ENCODE results near the gene HOXA6. TPM values are rescaled to one million over a fixed set of nuclear protein-coding genes. Genes with fewer than 3 reads are reported as not detected.
A peak's percentile ranks its signal among the peaks of the same experiment; 100 is the strongest.

Gene HOXA6
- total RNA-seq, 2 experiments from 2014 or later, result not detected

DNA sequence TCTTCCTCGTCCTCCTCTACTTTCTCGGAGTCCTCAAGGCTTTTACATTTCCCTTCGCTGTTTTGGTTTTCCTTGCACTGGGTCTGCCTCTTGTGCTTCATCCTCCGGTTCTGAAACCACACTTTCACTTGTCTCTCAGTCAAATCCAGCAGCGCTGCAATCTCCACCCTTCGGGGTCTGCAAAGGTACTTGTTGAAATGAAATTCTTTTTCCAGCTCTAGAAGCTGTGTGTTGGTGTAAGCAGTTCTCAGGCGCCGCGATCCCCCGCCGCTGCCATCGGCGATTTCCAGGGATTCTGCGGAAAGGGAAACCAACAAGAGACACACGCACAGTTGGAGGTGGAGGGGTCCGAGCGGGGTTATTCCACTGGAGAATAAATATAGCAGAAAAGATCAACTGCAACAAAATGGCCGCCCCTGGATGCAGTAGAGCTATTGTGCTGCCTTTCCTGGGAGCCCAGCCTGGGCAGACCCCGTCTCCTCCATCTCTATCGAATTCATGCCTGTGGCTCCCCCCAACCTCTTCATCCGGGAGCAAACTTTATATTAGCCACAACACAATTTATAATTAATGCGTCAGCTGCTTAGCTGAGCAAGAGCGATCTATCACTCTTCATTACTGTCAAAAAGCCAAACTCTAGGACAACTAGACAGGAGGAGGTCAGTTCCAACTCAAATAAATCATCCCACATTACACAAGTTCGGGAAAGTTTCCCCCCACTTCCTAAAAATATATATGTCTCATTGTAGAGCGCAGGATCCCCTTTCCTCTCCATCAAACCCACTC, 46.2 kb downstream of the HOXA6 start:
- Histone ChIP-seq H3K4me1 (ENCODE audit: insufficient read depth, low read length) (peaks cover 38% of the 10 kb centered on the region), H3K27ac (ENCODE audit: low read depth in 1 of 2, low read length in 2 of 2) (no peak overlapping the region), H3K27me3 (ENCODE audit: control insufficient read depth in 1 of 2, insufficient read depth in 2 of 2, low read length in 2 of 2) (peaks cover 73 to 80% of the 10 kb centered on the region in 2 experiments), H3K36me3 (ENCODE audit: insufficient read depth, low read length) (no peaks in the 10 kb centered on the region), H3K9me3 (ENCODE audit: control insufficient read depth in 1 of 2, insufficient read depth in 1 of 2, low read length in 2 of 2) (peaks cover 0 to 23% of the 10 kb centered on the region in 2 experiments), H3K4me3 (ENCODE audit: low read length) (no peak overlapping the region)
- DNase-seq (no peak), ATAC-seq (ENCODE audit: poor library complexity) (no peak)
- ChIA-PET POLR2A (no interaction called here), CTCF (no interaction called here)
- Mint-ChIP-seq H3K27ac (no peak overlapping the region), H3K4me3 (peak overlapping the region; percentile 1), H3K9me3 (no peaks in the 10 kb centered on the region), H3K27me3 (peaks cover 94% of the 10 kb centered on the region), H3K4me1 (ENCODE audit: low read depth) (peaks cover 28% of the 10 kb centered on the region), H3K36me3 (ENCODE audit: low read depth) (no peaks in the 10 kb centered on the region)
- intact Hi-C loops (cut with DNase I, micrococcal nuclease), result no loop called here
- TF ChIP-seq, protein P1, sequence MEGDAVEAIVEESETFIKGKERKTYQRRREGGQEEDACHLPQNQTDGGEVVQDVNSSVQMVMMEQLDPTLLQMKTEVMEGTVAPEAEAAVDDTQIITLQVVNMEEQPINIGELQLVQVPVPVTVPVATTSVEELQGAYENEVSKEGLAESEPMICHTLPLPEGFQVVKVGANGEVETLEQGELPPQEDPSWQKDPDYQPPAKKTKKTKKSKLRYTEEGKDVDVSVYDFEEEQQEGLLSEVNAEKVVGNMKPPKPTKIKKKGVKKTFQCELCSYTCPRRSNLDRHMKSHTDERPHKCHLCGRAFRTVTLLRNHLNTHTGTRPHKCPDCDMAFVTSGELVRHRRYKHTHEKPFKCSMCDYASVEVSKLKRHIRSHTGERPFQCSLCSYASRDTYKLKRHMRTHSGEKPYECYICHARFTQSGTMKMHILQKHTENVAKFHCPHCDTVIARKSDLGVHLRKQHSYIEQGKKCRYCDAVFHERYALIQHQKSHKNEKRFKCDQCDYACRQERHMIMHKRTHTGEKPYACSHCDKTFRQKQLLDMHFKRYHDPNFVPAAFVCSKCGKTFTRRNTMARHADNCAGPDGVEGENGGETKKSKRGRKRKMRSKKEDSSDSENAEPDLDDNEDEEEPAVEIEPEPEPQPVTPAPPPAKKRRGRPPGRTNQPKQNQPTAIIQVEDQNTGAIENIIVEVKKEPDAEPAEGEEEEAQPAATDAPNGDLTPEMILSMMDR (IDR thresholded peaks at IDR 0.05), result no peak

- CTCF ChIA-PET, result no interaction called here
- TF ChIP-seq, protein P1 (IDR thresholded peaks at IDR 0.05), result no peak
- no peak for DNase-seq
Observed at GRCh38 chr7:27100694-27101170, 46.8 kb downstream of the HOXA6 start.

GRCh38 chr7:27099453-27100370, 47.9 kb downstream of the HOXA6 start:
- intact Hi-C loops (cut with DNase I, micrococcal nuclease), result loop anchor here in 1 of 2 experiments (10.0 kb wide), 2 partner anchors 235 to 1245 kb away; partner anchors contain the start of gene SKAP2
- CTCF ChIA-PET, result no interaction called here
- no peaks in the 10 kb centered on the region for H3K36me3 ChIP-seq (ENCODE audit: insufficient read depth, low read length)
- H3K4me1 ChIP-seq (ENCODE audit: insufficient read depth, low read length), result peaks cover 51% of the 10 kb centered on the region
- Mint-ChIP-seq H3K4me1 (ENCODE audit: low read depth) (peaks cover 34% of the 10 kb centered on the region), H3K9me3 (no peaks in the 10 kb centered on the region), H3K27me3 (peaks cover 91% of the 10 kb centered on the region), H3K4me3 (no peak overlapping the region), H3K27ac (no peak overlapping the region), H3K36me3 (ENCODE audit: low read depth) (no peaks in the 10 kb centered on the region)
- no peak overlapping the region for H3K27ac ChIP-seq (ENCODE audit: low read depth in 1 of 2, low read length in 2 of 2)
- peaks cover 68 to 78% of the 10 kb centered on the region in 2 experiments for H3K27me3 ChIP-seq (ENCODE audit: control insufficient read depth in 1 of 2, insufficient read depth in 2 of 2, low read length in 2 of 2)
- TF ChIP-seq, protein P1 (IDR thresholded peaks at IDR 0.05), result no peak
- DNase-seq (no peak), ATAC-seq (ENCODE audit: poor library complexity) (no peak)
- H3K4me3 ChIP-seq (ENCODE audit: low read length), result no peak overlapping the region
- peaks cover 0 to 21% of the 10 kb centered on the region in 2 experiments for H3K9me3 ChIP-seq (ENCODE audit: control insufficient read depth in 1 of 2, insufficient read depth in 1 of 2, low read length in 2 of 2)
- POLR2A ChIA-PET, result no interaction called here

More at GRCh38 chr7:27100694-27101170, 46.8 kb downstream of the HOXA6 start:
- ATAC-seq (ENCODE audit: poor library complexity), result no peak
- intact Hi-C loops (cut with DNase I, micrococcal nuclease), result no loop called here
- H3K4me1 ChIP-seq (ENCODE audit: insufficient read depth, low read length), result peaks cover 41% of the 10 kb centered on the region
- no peaks in the 10 kb centered on the region for H3K36me3 Mint-ChIP-seq (ENCODE audit: low read depth)
- no peaks in the 10 kb centered on the region for H3K36me3 ChIP-seq (ENCODE audit: insufficient read depth, low read length)
- H3K4me1 Mint-ChIP-seq (ENCODE audit: low read depth), result peaks cover 28% of the 10 kb centered on the region
- no peak overlapping the region for H3K27ac ChIP-seq (ENCODE audit: low read depth in 1 of 2, low read length in 2 of 2)
- POLR2A ChIA-PET, result no interaction called here
- no peak overlapping the region for H3K4me3 Mint-ChIP-seq
- no peaks in the 10 kb centered on the region for H3K9me3 Mint-ChIP-seq
- H3K27me3 ChIP-seq (ENCODE audit: control insufficient read depth in 1 of 2, insufficient read depth in 2 of 2, low read length in 2 of 2), result peaks cover 70 to 79% of the 10 kb centered on the region in 2 experiments
- no peak overlapping the region for H3K27ac Mint-ChIP-seq
- peaks cover 91% of the 10 kb centered on the region for H3K27me3 Mint-ChIP-seq
- H3K4me3 ChIP-seq (ENCODE audit: low read length), result no peak overlapping the region
- H3K9me3 ChIP-seq (ENCODE audit: control insufficient read depth in 1 of 2, insufficient read depth in 1 of 2, low read length in 2 of 2), result peaks cover 0 to 21% of the 10 kb centered on the region in 2 experiments

All from CD4-positive, alpha-beta T cell (primary cell).